Peyer's patch (tissue), 4 donors: ENCODE measurements around the gene BMF.

Experiments used
- POLR2A ChIP-seq, 2 donors: fragments of 450-650 bp; IDR thresholded peaks; one replicate each; pipeline ENCODE4 v1.5.1; 2017; ENCODE audit warnings: antibody characterized with exemption in 2 of 2, mild to moderate bottlenecking in 2 of 2, moderate library complexity in 2 of 2
- TF ChIP-seq, protein P1 (sequence below), 6 experiments: fragments of 450-650 bp in 4 of 6; fragments of 200-600 bp in 2 of 6; sonication (generic) in 1 of 6; IDR thresholded peaks; one replicate each; pipeline ENCODE4 v1.5.1; 2017 to 2019; ENCODE audit warnings: antibody characterized with exemption in 6 of 6, mild to moderate bottlenecking in 3 of 6, moderate library complexity in 1 of 6

DNA sequence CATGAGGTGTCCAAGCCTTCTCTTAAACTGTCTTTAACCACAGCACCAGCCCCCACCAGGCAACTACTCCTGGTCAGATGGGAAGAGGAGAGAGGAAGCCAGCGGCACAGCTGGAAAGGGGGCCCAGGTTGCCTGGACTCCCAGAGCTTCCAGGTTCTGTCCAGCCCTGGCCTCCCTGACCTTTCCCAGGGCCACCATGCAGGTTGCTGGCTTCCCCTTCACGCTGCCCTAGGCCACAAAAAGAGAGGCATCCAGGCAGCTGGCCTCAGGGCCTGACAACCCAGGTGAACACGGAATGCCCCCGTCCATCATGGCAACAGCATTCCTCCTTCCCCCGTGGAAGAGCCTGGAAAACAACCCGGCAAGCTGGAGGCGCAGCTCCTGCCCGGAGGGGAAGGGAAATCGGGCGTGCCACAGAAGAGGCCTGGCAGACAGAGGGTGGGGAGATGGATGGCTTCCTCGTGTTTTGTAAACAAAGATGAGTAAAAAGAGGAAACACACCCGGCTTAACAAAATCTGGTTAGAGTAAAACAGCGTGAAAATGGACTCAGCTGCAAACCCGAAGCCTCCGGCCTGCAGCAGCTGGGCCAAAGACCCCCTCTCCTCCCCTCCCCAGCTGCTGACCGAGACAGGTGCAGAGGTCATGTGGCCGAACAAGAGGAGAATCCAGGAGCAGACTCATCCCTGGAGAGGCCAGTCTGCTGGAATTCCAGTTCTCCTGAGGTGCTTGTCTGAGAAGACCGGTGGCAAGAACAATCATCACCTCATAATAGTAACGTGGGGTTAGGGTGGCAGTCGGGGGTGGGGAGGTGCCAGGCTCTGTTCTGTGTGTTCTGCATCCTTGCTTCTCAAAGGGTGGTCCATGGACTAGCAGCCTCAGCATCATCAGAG, 15.5 kb downstream of the BMF start:
- TF ChIP-seq, protein P1, sequence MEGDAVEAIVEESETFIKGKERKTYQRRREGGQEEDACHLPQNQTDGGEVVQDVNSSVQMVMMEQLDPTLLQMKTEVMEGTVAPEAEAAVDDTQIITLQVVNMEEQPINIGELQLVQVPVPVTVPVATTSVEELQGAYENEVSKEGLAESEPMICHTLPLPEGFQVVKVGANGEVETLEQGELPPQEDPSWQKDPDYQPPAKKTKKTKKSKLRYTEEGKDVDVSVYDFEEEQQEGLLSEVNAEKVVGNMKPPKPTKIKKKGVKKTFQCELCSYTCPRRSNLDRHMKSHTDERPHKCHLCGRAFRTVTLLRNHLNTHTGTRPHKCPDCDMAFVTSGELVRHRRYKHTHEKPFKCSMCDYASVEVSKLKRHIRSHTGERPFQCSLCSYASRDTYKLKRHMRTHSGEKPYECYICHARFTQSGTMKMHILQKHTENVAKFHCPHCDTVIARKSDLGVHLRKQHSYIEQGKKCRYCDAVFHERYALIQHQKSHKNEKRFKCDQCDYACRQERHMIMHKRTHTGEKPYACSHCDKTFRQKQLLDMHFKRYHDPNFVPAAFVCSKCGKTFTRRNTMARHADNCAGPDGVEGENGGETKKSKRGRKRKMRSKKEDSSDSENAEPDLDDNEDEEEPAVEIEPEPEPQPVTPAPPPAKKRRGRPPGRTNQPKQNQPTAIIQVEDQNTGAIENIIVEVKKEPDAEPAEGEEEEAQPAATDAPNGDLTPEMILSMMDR (IDR thresholded peaks at IDR 0.05), result no peak
- no peak for TF ChIP-seq POLR2A (IDR thresholded peaks at IDR 0.05)
